Activated B cell treated with CpG ODN at 0.5 μM for 24 hours (primary cell): Measurements from ENCODE around the gene TNFRSF17. TPM values are rescaled to one million over a fixed set of nuclear protein-coding genes. Genes with fewer than 3 reads are reported as not detected.

ENCODE experiments used
- ATAC-seq: fragments of 200-7000 bp; cut with Tn5 transposase; one replicate; pipeline ENCODE4 v1.10.0; 2021; ENCODE audit warnings: low read depth, mild to moderate bottlenecking, moderate library complexity
- CTCF ChIA-PET: fragments of 350-600 bp; sonication (Branson Sonifier 250); formaldehyde crosslinking; loops from one replicate; lab custom pipeline; 2021; ENCODE audit warnings: antibody characterized with exemption; lab: Charles Lee
- POLR2A ChIA-PET: fragments of 350-600 bp; sonication (Branson Sonifier 250); formaldehyde crosslinking; loops from one replicate; lab custom pipeline; 2021; ENCODE audit warnings: antibody characterized with exemption; lab: Charles Lee
- DNase-seq: peaks from one replicate; pipeline ENCODE4 v3.0.0; 2022
- H3K27ac Mint-ChIP-seq: one replicate; pipeline ENCODE4 v1.8.0; 2020; ENCODE audit warnings: mixed read lengths
- H3K27me3 Mint-ChIP-seq: one replicate; pipeline ENCODE4 v1.8.0; 2021; ENCODE audit warnings: mixed read lengths
- H3K36me3 Mint-ChIP-seq: one replicate; pipeline ENCODE4 v1.8.0; 2021; ENCODE audit warnings: low read depth, mixed read lengths
- H3K4me1 Mint-ChIP-seq: one replicate; pipeline ENCODE4 v1.8.0; 2021; ENCODE audit warnings: mixed read lengths
- H3K4me3 Mint-ChIP-seq: one replicate; pipeline ENCODE4 v1.8.0; 2020; ENCODE audit warnings: mild to moderate bottlenecking, mixed read lengths
- H3K9me3 Mint-ChIP-seq: one replicate; pipeline ENCODE4 v1.8.0; 2020; ENCODE audit warnings: mixed read lengths
- CTCF ChIP-seq: fragments of 200-600 bp; IDR thresholded peaks from one replicate; pipeline ENCODE4 v1.8.0; 2022; ENCODE audit warnings: antibody characterized with exemption, mild to moderate bottlenecking
- intact Hi-C: fragments of 100-400 bp; cut with micrococcal nuclease; formaldehyde crosslinking; loops from one replicate; pipeline ENCODE4 v1.15.1; 2024
- total RNA-seq: library from RNA; stranded (reverse); gene quantifications from 2 replicates; pipeline ENCODE4 v1.2.3, GENCODE V29; 2022

TNFRSF17 gene
- total RNA-seq, 1 donor from 2014 or later: 8.0 TPM

GRCh38 chr16:11986521-11987057, 21.6 kb downstream of the TNFRSF17 start:
- ChIA-PET CTCF (no interaction called here), POLR2A (interaction anchor here (2.3 kb wide), 1 partner anchor 10 kb away, joined by 6 read pairs; the partner anchor contains the start of gene SNX29)
- DNase-seq (no peak), ATAC-seq (no peak)
- Mint-ChIP-seq H3K4me3 (no peak overlapping the region), H3K9me3 (no peaks in the 10 kb centered on the region), H3K4me1 (peaks cover 75% of the 10 kb centered on the region), H3K27ac (no peak overlapping the region), H3K27me3 (no peaks in the 10 kb centered on the region), H3K36me3 (peaks cover 45% of the 10 kb centered on the region)
- TF ChIP-seq CTCF: no peak
- intact Hi-C loops: no loop called here

GRCh38 chr16:11988258-11988978, 23.4 kb downstream of the TNFRSF17 start:
- CTCF ChIA-PET: no interaction called here
- no peaks in the 10 kb centered on the region for H3K9me3 Mint-ChIP-seq
- peaks cover 48% of the 10 kb centered on the region for H3K36me3 Mint-ChIP-seq
- H3K4me3 Mint-ChIP-seq: no peak overlapping the region
- no peak overlapping the region for H3K27ac Mint-ChIP-seq
- H3K27me3 Mint-ChIP-seq: no peaks in the 10 kb centered on the region
- H3K4me1 Mint-ChIP-seq: peaks cover 77% of the 10 kb centered on the region
- DNase-seq: no peak
- no peak for ATAC-seq
- POLR2A ChIA-PET: interaction anchor here (0.7 to 2.3 kb wide), 2 partner anchors 12 to 20 kb away, joined by 3 to 6 read pairs; partner anchors contain the start of gene SNX29
- intact Hi-C loops: no loop called here
- TF ChIP-seq CTCF: no peak

GRCh38 chr16:11990702-11991390, 25.8 kb downstream of the TNFRSF17 start:
- H3K27ac Mint-ChIP-seq: peak overlapping the region; percentile 35
- no peak for ATAC-seq
- no peak overlapping the region for H3K4me3 Mint-ChIP-seq
- no peaks in the 10 kb centered on the region for H3K9me3 Mint-ChIP-seq
- DNase-seq: no peak
- H3K4me1 Mint-ChIP-seq: peaks cover 77% of the 10 kb centered on the region
- TF ChIP-seq CTCF: no peak
- ChIA-PET CTCF (interaction anchor here (1.2 kb wide), 1 partner anchor 77 kb away, joined by 5 read pairs; no protein-coding TSS in a partner anchor), POLR2A (no interaction called here)
- H3K27me3 Mint-ChIP-seq: no peaks in the 10 kb centered on the region
- peaks cover 27% of the 10 kb centered on the region for H3K36me3 Mint-ChIP-seq
- intact Hi-C loops: no loop called here

DNA sequence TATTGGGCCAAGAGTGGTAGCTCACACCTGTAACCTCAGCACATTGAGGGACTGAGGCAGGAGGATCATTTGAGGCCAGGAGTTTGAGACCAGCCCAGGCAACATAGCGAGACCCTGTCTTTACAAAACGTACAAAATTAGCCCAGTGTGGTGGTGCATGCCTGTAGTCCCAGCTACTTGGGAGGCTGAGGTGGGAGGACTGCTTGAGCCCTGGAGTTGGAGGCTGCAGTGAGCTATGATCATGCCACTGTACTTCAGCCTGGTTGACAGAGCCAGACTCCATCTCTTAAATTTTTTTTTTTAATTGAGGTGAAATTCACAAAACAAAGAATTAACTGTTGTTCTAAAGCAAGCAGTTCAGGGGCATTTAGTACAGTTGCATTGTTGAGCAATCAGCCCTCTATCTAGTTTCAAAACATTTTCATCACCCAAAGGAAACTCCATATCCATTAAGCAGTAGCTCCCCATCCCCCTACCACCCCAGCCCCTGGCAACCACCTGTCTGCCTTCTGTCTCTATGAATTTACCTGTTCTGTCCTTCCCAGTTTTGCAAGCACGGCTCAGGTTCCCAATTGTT, 27.1 kb downstream of the TNFRSF17 start:
- peak overlapping the region; percentile 1 for H3K27ac Mint-ChIP-seq
- DNase-seq: no peak
- intact Hi-C loops: no loop called here
- peaks cover 26% of the 10 kb centered on the region for H3K36me3 Mint-ChIP-seq
- ATAC-seq: no peak
- no peaks in the 10 kb centered on the region for H3K27me3 Mint-ChIP-seq
- CTCF ChIA-PET: interaction anchor here (1.2 kb wide), 1 partner anchor 76 kb away, joined by 5 read pairs; no protein-coding TSS in a partner anchor
- TF ChIP-seq CTCF: no peak
- H3K4me1 Mint-ChIP-seq: peaks cover 75% of the 10 kb centered on the region
- H3K4me3 Mint-ChIP-seq: no peak overlapping the region
- POLR2A ChIA-PET: interaction anchor here (0.6 to 1.3 kb wide), 4 partner anchors 15 to 210 kb away, joined by 3 to 8 read pairs (median 3); partner anchors contain the start of gene SNX29
- no peaks in the 10 kb centered on the region for H3K9me3 Mint-ChIP-seq
